OCI-LY1 (cell line): ENCODE measurements around the gene ENG.

Experiments used
- EZH2 ChIP-seq: fragments of 200-600 bp; sonication (generic), shearing (Covaris generic); IDR thresholded peaks from 2 replicates; pipeline ENCODE4 v1.8.0; 2017; ENCODE audit warnings: borderline replicate concordance, mixed run types, mild to moderate bottlenecking, antibody characterized with exemption, low read length, moderate library complexity, mixed read lengths
- TF ChIP-seq, protein P1 (sequence below): fragments of 200-600 bp; sonication (generic), shearing (Covaris generic); IDR thresholded peaks from 2 replicates; pipeline ENCODE4 v1.5.1; 2017; ENCODE audit warnings: mild to moderate bottlenecking, antibody characterized with exemption, low read length, moderate library complexity, mixed read lengths

DNA sequence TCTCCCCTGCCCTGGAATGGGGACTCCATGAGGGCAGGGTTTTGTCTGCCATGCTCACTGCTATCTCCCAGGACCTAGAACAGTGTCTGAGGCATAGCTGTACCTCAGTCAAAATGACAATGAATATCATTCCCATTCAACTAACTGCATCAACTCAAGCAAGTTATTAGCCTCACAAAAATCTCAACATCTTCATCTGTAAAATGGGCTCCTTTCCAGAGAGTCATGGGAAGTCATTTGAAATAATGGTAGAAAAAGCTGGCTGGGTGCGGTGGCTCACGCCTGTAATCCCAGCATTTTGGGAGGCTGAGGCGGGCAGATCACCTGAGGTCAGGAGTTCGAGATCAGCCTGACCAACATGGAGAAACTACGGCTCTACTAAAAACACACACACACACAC, 85.4 kb downstream of the ENG start:
- TF ChIP-seq, protein P1, sequence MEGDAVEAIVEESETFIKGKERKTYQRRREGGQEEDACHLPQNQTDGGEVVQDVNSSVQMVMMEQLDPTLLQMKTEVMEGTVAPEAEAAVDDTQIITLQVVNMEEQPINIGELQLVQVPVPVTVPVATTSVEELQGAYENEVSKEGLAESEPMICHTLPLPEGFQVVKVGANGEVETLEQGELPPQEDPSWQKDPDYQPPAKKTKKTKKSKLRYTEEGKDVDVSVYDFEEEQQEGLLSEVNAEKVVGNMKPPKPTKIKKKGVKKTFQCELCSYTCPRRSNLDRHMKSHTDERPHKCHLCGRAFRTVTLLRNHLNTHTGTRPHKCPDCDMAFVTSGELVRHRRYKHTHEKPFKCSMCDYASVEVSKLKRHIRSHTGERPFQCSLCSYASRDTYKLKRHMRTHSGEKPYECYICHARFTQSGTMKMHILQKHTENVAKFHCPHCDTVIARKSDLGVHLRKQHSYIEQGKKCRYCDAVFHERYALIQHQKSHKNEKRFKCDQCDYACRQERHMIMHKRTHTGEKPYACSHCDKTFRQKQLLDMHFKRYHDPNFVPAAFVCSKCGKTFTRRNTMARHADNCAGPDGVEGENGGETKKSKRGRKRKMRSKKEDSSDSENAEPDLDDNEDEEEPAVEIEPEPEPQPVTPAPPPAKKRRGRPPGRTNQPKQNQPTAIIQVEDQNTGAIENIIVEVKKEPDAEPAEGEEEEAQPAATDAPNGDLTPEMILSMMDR, result no peak
- TF ChIP-seq EZH2, result no peak
